Testis (tissue), 2 donors: Measurements from ENCODE around the gene ATP7B.
"Not testable (repeated sequence)": the region's sequence is repeated elsewhere in the genome, so short reads cannot be mapped to it uniquely, and the experiment has no call there.

Experiments used
- POLR2A ChIP-seq: fragments of 450-650 bp; IDR thresholded peaks from one replicate; pipeline ENCODE4 v1.6.1; 2017; ENCODE audit warnings: antibody characterized with exemption, mild to moderate bottlenecking, moderate library complexity
- TF ChIP-seq, protein P1 (sequence below), 3 experiments: fragments of 450-650 bp in 2 of 3; fragments of 200-600 bp in 1 of 3; sonication (generic) in 1 of 3; IDR thresholded peaks; one replicate each; pipeline ENCODE4 v1.5.1; 2016 to 2019; ENCODE audit warnings: antibody characterized with exemption in 3 of 3, mild to moderate bottlenecking in 2 of 3, moderate library complexity in 1 of 3

DNA sequence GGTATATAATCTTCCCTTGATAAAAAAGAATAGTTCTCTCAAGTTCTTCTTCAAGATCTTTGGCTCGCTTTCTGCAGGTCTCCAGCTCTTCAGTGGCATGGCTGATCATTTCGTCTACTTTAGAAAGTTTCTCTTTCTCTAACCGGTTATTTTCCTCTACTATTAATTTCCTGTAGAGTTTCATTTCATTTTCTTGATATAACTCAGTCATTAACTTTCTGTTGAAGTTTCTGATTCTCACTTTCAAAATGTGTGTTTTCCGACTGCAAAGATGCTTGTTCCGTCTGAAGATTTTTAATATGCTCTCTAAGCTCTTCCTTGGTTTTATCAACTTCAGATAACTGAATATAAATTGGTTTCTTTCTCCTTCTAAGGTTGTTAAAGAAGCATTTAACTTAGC, 102.0 kb downstream of the ATP7B start:
- not testable (repeated sequence) for TF ChIP-seq POLR2A
- TF ChIP-seq, protein P1, sequence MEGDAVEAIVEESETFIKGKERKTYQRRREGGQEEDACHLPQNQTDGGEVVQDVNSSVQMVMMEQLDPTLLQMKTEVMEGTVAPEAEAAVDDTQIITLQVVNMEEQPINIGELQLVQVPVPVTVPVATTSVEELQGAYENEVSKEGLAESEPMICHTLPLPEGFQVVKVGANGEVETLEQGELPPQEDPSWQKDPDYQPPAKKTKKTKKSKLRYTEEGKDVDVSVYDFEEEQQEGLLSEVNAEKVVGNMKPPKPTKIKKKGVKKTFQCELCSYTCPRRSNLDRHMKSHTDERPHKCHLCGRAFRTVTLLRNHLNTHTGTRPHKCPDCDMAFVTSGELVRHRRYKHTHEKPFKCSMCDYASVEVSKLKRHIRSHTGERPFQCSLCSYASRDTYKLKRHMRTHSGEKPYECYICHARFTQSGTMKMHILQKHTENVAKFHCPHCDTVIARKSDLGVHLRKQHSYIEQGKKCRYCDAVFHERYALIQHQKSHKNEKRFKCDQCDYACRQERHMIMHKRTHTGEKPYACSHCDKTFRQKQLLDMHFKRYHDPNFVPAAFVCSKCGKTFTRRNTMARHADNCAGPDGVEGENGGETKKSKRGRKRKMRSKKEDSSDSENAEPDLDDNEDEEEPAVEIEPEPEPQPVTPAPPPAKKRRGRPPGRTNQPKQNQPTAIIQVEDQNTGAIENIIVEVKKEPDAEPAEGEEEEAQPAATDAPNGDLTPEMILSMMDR (IDR thresholded peaks at IDR 0.05) = not testable (repeated sequence)
